Stimulated activated CD4-positive, alpha-beta T cell treated with anti-CD3 and anti-CD28 coated beads, Interleukin-15, amount 100 ng/mL, for 1 hour (primary cell): ENCODE measurements around the gene PDCD1LG2.

Source experiments
- DNase-seq, 2 donors: peaks; one replicate each; pipeline ENCODE4 v3.0.0-alpha.2; 2020; ENCODE audit warnings: low read depth in 1 of 2, low spot score in 1 of 2

The PDCD1LG2 gene

DNA sequence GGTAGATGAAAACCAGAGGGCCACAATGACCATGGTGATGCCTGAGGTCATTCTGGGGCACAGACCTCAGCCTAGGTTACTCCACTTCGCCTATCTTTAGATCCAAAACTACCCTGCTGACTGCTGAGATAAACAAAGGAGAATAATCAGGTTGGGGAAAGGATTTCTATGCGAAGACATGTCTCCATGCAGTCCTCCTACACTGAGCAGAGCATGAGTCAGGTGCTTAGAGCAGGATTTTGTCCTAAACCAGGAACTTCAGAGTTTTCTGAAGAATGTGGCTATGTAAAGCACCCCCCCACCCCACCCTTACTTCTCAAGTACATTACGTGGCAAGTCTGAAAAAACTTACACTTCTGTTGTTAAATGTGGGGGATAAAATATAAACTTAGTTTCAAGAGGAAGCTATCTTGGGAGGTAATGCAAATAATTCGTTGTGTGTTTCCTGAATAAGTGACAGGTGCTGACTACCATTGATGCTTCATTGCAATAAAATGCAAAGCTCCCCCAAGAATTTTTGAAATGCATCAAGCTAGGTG lies 19.4 kb downstream of the PDCD1LG2 start:
- no peak for DNase-seq

DNA sequence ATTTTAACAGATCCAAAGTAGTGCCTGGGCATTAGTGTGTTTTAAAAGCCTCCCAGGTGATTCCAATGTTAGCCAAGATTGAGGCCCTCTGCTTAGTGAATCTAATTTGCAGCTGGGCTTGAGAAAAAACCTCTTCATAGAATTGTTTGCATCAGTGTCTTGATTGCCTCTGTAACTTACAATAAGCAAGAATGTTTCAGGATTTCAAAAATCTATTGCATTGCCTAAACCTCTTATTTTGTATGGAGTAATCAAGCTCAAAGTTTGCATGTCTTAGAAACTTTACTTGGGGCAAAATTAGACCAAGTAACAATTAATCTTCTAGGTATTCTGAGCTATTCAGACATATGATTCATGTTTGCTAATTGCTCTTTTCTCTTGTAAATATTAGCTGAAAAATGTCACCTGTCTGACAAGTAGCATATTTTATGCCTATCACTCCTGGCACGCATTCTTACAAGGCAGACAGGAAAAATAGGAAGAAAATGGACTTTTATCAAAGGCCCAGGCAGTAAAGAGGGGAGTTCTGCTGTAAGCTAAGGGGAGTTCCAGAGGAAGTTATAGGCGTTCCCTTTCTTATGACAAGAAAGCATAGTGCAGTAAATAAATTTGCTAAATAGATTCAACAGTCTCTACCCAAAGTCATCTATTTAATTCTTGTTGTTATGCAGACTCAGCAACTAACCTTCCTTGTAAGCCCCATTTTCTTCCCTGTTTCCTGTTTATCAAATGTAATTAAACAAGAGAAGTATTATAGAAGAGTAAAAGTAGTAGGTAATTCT lies 21.0 kb downstream of the PDCD1LG2 start:
- DNase-seq = no peak

DNA sequence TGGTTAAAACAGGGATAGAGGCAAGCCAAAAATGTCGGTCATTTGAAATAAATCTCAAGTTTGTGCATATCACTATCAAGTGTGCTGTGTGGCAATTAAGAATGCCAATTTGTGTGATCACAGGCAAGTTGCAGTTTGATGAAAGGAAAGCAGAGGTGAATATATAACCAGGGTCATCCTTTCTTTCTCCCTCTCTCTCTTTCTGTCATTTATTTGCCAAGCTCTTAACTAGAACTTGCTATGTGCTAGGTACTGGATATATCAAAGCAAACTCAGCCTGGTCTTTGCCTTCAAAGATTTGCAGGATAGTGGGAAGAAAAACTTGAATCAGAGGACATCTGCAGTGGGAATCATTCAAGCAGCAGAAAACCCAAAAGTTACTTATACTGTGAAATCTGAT lies 22.0 kb downstream of the PDCD1LG2 start:
- no peak for DNase-seq

DNA sequence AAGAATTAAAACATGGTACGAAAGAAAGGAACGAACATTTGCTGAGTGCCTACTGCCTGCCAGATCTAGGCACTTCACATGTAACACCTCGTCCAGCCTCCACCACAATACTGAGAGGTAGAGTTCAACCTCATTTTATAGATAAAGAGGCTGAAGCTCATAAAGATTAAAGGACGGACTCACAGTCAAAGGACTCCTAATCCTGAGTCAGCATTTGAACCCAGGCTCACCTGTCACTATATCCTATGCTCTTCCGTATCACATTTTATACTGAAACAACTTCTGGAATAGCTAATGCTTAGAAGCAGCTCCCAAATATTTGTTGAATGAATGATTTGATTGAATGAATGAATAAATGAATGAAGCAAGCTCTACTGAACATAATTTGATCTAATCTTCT lies 22.5 kb downstream of the PDCD1LG2 start:
- DNase-seq = no peak

DNA sequence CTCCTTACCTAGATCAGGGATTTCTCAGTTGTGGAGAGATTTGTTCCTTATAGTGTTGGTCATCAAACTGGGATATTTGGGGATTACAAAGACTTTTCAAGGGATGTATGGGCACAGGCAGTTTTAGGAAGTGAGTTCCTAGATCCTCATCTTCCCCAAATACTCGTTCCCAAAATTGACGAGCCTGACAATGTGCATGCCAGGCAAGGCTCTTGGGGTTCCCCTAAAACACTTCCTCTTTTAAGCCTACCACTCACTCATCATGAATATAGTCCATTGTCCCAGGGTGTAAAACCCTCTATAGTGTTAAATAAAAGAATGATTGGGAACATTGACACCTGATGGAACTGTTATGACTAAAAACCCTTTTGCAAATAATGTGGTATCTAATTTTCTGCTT lies 26.4 kb downstream of the PDCD1LG2 start:
- no peak for DNase-seq

DNA sequence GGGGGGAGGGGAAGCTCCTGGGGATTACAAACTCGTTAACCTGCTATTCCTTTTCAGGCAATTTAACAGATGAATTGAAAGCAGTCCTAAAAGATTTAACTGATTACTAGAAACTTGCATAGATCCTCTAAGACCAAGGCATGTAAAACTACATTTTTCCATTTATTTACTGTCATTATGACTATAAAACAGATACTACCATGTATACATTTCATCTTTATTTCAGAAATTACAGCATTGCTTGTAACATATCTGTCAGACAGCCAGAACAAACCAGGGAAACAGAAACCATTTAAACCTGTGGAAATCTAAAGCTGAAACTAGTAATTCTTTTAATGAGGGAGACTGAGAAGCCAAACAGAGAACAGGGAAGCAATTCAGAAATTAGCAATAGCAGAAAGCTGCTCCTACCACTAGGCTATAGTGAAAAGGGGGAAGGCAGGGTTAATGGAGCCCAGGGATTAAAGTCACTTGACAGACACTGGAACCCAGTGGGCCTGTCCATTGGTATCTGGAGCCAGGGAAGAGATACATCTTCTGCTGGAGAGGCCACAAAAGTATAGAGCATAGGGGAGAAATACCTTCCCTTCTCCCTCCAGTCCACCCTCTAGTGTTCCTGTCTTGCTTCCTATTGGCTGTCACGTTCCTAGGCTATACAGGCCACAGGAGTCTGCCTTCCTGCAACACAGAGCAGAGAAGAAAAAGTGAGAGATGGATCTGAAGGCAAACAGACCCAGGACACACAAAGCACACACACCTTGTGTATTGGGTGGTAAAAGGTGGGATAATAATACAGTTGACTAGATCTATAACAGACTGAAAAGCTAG lies 33.8 kb downstream of the PDCD1LG2 start:
- DNase-seq = no peak

DNA sequence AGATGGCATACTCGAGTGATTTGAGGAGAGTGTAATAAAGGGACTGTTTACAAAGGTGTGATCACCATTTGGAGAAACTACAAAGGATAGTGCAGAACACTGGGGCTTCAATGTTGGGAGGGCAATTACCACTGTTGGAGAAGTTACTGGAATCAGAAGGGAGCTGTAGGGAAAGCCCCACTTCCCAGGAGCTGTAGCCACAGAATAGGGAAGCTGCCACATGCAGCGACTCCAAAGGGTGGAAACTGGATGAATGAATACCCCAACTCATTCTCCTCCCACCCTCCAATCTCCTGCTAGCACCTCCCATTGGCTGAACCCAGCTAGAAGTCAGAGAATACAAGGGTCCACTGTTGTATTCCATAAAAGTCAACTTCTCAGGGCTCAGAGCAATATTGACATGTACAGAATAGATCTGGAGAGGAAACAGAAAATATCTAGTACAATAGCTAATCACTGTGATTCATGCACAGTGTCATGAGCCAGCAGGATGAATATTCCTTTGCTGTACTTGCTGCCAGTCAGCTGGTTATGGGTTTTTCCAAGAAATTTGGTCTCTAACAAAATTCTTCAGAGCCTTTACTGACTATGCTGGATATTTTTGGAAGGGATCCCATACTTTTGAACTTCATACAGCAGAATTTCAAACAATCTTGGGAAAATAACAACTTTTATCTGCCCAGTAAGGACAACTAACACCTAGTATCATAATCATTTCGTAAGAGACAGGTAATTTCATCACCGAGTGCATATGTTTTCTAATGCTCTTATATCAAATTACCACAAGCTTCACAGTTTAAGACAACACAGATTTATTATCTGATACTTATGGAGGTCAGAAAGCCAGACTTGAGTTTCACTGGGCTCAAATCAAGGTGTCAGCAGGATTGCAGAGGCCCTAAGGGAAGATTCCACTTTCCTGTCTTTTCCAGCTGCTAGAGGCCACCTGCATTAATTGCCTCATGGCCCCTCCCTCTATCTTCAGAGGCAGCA lies 39.6 kb downstream of the PDCD1LG2 start:
- DNase-seq = no peak

DNA sequence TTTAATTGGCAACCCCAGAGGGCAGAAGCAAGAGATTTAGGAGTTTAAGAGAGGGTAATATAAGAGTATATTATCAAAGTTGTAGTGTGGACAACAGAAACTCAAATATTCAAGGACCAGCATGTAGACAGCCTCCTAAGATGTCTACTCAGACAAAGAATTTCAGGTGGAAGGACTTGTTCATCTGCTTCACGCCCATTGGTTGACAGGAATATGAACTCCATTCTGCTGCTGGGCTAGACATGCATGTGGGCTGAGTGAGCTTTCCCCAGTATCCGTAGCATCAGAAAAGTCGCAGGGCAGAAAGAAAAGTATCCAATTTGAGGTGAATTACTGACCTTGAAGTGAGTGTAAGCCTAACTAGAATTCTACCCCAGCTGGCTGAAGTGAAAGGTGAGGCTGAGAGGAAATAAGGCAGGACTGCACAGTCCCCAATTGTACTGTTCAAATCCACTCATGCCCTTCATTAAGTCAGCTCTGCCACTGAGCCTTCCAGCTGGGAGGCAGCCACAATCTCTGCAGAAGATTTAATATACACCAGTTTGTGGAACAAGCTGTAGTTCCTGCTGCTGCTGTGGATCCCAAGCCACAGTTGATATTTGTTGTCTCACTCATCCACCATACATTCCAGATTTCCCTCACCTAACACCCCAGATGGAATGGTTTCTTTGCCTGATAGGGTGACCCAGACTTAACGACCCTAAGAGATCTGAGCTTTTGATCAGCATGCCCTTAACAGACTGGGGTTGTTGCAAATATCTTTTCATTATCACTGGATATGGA lies 41.2 kb downstream of the PDCD1LG2 start:
- DNase-seq = no peak

DNA sequence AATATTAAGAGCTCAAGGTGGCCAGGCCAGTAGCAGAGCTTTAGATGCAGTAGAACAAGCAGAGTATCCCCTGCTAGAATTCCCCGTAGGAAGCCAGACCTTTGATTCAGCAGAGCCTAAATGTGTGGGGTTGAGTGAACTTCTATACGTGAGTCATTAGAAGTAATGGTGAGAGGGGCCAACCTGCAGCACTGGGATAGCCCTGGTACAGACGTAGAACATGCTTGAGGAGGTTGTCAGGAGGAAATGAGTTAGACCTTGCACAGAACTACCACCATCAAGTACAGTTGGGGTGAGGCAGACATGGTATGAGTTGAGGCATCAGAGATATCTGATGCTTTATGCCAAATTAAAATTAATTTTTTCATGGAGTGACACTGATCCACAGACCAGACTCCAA lies 42.0 kb downstream of the PDCD1LG2 start:
- DNase-seq = no peak

DNA sequence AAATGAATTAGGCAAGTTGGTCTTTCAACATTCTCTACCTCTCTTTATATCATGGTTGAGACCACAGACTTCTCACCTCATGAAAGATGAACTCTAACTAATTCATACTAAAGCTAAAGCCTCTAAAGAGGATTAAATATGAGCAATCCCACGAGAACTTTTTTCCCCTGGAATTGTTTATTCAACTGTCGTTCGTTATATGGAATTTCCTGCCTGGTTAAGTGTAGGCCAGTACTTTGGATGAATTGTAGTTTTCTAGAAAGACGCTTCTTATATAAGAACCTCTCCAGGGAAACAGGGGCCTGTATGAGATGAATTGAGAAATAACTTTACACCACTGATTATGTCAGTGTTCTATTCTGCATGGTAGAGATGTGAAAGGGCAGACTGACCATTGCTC lies 42.9 kb downstream of the PDCD1LG2 start:
- DNase-seq = no peak

DNA sequence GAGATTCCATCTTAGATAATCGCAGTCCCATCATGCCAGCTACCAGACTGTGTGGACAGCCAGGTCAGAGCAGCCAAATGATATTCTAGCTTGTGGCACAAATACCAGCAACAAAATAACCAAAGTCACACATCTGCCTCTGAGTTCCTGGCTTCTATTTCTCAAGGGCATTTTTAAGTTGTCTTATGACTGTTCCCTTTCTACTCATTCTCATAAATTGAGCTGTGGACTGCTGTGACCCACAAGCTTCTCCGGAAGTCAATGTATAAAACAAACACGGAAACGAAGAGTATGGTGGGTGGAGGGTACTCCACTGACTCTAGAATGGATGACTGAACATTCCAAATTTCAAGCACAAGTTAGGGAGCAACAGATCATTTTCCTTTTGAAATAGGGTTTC lies 43.9 kb downstream of the PDCD1LG2 start:
- no peak for DNase-seq

DNA sequence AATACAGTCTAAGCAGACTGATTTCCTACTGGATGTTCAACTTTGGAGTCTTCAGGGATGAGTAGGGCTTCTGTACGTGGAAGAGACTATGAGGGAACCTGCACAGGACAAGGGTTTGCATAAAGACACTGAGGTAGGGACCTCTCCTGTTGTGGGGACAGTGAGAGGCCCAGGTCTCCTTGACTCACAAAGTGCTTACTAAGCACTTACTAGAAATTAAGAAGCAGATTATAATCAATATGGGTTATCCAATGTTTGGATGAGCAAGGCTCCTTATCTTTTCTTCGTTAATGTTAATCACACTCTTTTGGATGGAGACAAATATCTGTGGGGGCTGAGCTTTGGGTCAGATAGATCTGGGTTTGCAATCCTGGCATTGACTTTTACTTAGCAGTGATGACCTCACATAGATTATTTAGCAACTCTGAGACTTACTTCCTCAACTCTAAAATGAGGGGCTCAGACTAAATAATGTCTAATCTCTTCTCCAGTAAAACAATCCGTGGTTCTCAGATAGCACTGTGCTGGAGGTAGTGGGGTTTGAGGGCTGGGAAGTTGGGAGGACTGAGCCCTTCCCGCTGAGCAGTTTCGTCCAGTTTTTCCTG lies 45.9 kb downstream of the PDCD1LG2 start:
- no peak for DNase-seq

DNA sequence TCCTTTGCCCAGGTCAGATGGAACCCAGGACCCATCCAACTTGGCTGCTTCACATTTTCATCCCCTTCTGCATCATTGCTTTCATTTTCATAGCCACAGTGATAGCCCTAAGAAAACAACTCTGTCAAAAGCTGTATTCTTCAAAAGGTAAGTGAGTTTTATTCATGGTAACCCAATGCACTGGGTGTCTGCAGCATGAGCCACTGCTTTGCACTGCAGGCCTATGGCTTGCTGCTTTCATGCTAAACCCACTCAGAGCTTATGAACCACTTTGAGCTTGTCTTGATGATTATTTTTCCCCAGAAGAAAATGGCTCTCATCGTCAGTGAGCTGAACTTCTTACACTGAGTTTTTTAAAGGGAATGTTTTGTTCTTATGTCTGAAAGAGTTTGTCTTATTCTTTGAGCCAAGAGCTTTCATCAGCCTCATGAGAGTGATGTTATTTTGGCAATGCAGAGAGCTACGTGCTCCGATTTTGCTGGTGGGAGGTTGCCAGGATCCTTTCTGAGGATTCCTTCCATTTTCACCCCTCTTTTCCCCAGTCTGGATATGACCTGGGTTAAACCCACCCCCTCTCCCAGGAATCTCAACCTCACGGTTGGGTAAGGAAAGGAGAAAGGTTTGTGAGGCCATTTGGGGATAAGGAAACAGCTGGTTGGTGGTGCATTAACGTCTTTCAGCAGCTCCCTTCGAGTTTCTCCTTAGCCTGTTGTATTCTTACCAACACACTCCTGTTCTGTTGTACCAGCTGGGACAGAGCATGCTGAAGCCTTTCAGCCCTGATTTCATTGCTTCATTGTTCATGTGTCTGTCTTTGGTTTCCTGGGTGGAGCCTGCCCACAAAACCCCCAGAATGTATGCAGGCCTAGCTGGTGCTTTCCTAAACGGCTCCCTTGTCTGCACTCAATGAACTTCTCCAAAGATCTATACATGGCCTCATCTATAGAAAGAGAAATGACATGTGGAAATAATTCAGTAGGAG lies 47.6 kb downstream of the PDCD1LG2 start:
- DNase-seq = no peak

DNA sequence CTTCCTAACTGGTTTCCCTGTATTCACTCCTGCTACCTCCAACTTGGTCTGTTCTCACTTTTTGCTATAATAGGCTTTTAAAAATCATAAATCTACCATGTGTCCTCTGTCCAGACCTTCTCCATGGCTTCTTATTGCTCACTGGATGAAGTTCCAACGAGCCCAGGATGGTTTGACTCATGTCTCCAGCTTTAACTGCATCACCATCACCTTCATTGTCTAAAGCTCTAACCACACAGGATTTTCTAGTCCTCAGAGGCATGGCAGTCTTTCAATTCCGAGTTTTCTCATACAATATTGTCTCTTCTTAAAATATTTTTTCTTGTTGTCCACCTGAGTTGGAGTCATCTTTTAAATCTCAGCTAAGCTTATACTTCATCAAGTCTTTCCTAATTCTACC lies 49.3 kb downstream of the PDCD1LG2 start:
- no peak for DNase-seq

DNA sequence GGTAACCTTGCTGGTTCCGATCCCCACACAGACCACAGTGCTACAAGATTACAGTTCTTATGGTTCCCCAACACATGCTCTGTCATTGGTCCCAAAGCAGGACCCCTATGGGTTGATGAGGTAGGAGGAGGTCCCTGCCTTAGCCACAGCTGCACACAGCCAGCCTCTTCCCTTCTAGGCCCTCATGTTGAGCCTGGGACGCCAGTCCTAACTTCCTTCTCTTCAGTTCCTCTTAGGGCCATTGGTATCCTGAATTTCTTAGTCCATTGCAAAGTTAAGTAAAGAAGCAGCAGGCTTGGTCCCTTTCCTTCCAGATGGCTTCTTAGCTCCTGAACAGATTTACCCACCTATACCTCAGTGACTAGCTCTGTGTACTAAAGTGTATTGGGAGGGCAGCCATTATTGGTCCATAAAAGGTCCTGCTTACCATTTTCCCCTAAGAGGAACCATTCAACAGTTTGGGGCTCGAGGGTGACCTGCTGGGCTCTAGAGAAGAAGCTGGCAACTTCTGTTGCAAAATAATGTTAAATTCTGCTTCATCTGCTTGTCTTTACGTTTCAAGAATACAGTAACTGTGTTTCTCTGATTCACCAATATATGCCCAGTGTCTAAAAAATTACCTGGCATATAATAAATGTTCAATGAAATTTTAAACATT lies 50.2 kb downstream of the PDCD1LG2 start:
- DNase-seq = no peak

DNA sequence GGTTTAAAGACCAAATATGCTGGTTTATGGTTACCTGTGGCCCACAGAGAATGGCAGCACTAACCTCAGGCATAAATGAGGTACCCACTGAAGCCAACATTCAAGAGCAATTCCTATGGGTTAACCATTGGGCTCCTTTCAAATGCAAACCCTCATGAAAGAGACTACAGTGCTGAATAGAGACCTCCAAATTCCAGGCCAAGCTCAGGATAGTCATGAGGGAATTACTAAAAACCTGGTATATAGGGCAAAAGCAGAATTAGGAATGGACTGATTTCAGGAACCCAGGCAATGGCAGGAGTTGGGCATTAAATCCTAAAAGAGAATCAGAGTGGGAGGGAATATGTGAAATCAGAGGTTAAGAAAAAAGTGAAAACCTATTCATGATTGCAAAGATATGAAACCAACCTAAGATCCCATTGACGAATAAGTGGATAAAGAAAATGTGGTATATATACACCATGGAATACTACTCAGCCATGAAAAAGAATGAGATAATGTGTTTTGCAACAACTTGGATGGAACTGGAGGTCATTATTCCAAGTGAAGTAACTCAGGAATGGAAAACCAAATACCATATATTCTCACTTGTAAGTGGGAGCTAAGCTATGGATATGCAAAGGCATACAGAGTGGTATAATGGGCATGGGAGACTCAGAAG lies 51.6 kb downstream of the PDCD1LG2 start:
- no peak for DNase-seq

DNA sequence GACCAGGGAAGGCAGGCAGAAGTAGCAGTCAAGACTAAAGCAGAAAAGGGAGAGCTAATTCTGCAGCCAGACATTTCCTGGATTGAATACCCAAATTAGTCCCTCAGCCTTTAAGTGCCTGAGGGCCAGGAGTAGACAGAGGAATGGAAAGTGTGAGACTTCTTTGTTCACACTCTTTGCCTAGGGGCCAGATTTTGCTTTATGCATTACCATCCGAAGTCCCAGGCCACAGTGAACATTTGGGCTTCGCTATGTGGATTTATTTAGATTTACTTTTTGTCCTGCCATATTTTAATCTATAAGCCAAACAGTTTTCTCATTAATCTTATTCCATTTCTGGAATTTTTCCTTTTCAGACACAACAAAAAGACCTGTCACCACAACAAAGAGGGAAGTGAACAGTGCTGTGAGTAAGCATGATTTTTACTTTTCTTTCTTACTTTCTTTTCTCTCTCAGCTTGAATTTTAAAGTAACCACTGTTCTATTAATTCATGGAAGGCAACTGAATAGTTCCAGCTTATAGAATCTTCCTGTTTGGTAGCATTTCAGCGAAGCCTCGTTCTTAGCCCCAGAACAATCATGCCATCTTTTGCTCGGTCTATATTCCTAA lies 52.6 kb downstream of the PDCD1LG2 start:
- DNase-seq = no peak
